ENCODE results near the gene MRGPRD.

MRGPRD gene

DNA sequence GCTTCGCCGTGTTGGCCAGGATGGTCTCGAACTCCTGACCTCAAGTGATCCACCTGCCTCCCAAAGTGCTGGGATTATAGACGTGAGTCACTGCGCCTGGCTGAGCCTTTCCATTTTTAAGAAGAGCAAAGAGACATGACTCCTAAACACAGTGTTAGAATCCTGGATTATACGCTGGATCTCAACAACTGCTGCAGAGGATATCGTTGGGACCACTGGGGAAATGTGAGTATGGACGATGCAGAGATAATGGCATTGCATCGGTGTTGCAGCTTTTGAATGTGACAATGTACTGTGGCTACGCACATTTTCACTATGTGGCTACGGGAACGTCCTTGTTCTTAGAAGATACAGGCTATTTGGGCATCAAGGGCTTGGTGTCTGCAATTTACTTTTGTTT, 26.0 kb upstream of the MRGPRD start:
- DNase-seq (ENCODE audit: low spot score): no peak
- in situ Hi-C loops (cut with MboI; ENCODE audit: low sequenced_read_pairs, unreplicated experiment): no loop called here
- no peak for TF ChIP-seq CTCF (IDR thresholded peaks at IDR 0.05; ENCODE audit: borderline replicate concordance, control extremely low read depth, extremely low read depth, insufficient read depth, missing control alignments)

DNA sequence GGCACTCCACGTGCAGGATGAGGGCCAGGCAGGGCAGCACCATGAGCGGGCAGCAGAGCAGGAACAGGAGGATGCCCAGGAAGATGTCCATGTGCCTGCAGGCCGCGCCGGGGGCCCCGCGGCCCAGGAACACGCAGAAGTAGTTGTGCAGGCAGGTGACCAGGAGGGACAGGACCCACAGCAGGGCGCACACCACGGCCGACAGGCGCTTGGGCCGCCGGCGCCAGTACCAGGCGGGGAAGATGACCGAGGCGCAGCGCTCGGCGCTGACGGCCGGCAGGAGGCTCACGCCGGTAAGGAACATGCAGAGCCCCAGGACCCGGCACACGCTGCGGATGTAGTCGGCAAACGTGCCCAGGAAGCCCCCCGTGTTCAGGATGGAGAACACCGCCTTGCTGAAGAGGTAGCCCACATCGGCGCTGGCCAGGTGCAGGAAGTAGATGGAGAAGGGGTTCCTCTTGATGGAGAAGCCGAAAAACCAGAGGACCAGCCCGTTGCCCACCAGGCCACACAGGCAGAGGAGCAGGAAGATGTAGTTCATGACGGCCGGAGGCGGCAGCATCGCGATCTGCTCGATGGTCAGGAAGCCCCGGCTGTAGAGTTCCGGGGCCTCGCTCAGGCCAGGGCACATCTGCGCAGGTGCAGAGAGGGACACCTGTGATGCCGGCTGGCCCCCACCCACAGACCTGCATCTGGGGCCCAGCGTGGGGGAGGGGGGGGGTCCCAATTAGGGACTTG, 25.0 kb upstream of the MRGPRD start:
- DNase-seq (ENCODE audit: low spot score): no peak
- in situ Hi-C loops (cut with MboI; ENCODE audit: low sequenced_read_pairs, unreplicated experiment): no loop called here
- TF ChIP-seq CTCF (IDR thresholded peaks at IDR 0.05; ENCODE audit: borderline replicate concordance, control extremely low read depth, extremely low read depth, insufficient read depth, missing control alignments): no peak

GRCh38 chr11:69005183-69005630, 24.4 kb upstream of the MRGPRD start:
- in situ Hi-C loops (cut with MboI; ENCODE audit: low sequenced_read_pairs, unreplicated experiment): no loop called here
- DNase-seq (ENCODE audit: low spot score): no peak
- no peak for TF ChIP-seq CTCF (IDR thresholded peaks at IDR 0.05; ENCODE audit: borderline replicate concordance, control extremely low read depth, extremely low read depth, insufficient read depth, missing control alignments)

DNA sequence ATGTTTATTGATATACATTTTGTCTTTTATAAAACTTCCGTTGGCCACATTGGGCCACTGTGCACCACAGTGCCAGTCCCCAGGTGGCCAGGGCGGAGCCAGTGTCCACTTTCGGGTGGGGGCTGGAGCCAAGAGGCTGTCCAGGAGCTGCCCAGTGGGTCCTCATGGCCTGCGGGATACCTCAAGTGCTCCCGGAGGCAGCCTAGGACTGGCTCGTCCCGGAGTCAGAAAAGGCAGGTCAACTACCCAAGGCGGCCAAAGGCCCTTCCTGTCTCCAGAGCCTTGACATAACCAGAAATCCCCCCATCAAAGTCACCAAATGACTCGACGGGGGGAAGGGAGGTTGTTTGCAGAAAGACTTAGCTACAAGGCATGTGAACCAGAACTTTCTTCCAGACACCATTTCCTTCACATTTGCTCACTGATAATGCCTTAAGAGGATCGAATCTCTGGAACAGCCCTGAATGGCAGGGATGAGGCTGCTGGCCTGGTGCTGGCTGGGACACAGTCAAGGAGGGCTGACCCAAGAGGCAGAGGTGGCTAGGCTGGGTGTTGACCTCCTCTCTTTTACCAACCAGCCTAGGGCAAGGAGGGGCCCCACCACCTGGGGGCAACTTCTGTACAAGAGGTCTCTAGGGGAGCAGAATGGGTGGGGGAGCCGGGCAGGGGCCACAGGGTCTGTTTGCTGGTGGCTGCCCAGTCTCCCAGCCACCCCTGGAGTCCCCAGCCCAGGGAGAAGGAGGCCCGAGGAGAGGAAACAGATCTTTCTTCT, 23.8 kb upstream of the MRGPRD start:
- TF ChIP-seq CTCF (IDR thresholded peaks at IDR 0.05; ENCODE audit: borderline replicate concordance, control extremely low read depth, extremely low read depth, insufficient read depth, missing control alignments): no peak
- no peak for DNase-seq (ENCODE audit: low spot score)
- in situ Hi-C loops (cut with MboI; ENCODE audit: low sequenced_read_pairs, unreplicated experiment): no loop called here

DNA sequence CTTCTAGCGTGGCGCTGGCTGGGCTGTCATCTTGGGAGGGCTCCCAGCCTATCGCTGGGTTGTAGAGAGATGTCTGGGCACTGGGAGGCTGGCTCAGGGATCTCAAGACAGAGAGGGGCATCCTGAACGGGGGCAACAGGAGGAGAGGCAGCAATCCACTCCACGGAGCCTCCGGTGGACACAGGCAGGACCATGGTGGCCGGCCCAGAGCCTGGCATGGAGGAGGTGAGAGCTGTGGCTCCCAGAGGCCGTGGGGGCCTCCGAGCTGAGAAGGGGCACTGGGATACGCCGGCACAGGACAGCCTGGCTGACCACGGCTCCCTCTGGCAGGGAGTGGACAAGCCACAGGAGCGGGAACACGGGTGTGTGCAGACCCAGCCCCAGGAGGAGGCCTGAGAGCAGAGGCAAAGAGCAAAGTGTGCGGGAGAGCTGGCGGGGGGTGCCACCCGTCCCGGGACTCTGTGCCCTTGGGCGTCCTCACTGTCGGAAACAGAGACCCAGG, 23.1 kb upstream of the MRGPRD start:
- DNase-seq (ENCODE audit: low spot score): no peak
- in situ Hi-C loops (cut with MboI; ENCODE audit: low sequenced_read_pairs, unreplicated experiment): no loop called here

More for the DNA sequence above, 23.1 kb upstream of the MRGPRD start:
- TF ChIP-seq CTCF (IDR thresholded peaks at IDR 0.05; ENCODE audit: borderline replicate concordance, control extremely low read depth, extremely low read depth, insufficient read depth, missing control alignments): no peak

All from GM13976 (cell line).